ENCODE measurements around the gene SLC17A5.

The SLC17A5 gene

DNA sequence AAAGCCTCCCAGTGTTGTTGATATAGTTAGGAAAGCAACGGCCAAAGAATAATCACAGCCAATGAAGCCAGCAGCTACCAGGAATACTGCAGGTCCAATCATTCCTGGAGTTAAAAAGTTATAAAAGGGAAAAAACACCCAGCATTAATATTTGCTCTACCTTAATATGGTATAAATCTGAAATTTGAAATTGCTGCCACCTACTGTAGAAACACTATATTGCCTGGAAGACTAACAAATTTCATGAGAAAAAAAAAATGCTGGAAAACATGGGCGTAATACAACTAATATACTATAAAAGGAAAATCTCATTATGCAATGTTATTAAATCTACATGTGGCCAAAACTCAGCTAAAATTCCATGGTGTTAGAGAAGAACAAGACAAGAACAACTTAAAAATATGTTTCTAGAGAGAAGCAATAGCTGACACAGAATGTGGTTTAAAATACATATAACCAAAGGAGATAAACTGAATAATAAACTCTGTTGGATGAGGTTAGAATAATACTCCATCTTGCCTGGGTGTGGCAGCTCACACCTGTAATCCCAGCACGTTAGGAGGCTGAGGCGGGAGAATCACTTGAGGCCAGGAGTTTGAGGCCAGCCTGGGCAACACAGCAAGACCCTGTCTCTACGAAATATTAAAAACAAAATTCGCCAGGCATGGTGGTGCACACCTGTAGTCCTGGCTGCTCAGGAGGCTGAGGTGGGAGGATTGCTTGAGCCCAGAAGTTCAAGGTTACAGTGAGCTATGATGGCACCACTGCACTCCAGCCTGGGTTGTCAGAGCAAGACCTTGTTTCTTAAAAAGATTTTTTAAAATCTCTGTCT is 43.1 kb downstream of the SLC17A5 start:
- TF ChIP-seq GATA3 (IDR thresholded peaks at IDR 0.05; ENCODE audit: low read depth, low read length) (no peak), GATA2 (IDR thresholded peaks at IDR 0.05; ENCODE audit: low read depth, low read length) (no peak)

DNA sequence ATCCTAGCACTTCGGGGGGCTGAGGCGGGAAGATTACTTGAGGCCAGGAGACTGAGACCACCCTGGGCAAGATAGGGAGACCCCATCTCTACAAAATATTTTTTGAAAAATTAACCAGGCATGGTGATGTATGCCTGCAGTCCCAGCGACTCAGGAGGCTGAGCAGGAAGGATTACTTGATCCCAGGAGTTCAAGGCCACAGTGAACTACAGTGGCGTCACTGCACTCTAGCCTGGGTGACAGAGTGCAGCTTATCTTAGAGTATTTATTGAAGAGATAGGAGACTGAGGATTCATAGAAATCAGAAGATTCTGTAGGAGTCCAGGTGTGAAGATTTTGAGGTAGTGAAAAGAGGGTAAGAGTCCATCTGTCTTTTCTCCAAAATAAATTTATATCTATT is 45.0 kb downstream of the SLC17A5 start:
- TF ChIP-seq GATA3 (IDR thresholded peaks at IDR 0.05; ENCODE audit: low read depth, low read length) (no peak), GATA2 (IDR thresholded peaks at IDR 0.05; ENCODE audit: low read depth, low read length) (no peak)

- TF ChIP-seq GATA3 (IDR thresholded peaks at IDR 0.05; ENCODE audit: low read depth, low read length) (no peak), GATA2 (IDR thresholded peaks at IDR 0.05; ENCODE audit: low read depth, low read length) (no peak)
Observed at GRCh38 chr6:73606428-73606827, 47.4 kb downstream of the SLC17A5 start.

DNA sequence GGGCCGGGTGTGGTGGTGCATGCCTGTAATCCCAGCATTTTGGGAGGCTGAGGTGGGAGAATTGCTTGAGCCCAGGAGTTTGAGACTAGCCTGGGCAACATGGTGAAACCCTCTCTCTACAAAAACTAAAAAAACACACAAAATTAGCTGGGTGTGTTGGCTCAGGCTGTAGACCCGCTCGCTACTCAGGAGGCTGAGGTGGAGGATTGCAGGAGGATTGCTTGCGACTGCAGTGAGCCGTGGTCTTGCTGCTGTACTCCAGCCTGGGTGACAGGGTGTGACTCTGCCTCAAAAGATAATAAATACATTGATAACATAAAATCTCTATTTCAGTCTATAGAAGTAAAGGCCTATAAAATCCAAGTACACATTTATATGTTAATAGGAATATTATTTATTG is 49.3 kb downstream of the SLC17A5 start:
- TF ChIP-seq GATA2 (IDR thresholded peaks at IDR 0.05; ENCODE audit: low read depth, low read length) (no peak), GATA3 (IDR thresholded peaks at IDR 0.05; ENCODE audit: low read depth, low read length) (no peak)

DNA sequence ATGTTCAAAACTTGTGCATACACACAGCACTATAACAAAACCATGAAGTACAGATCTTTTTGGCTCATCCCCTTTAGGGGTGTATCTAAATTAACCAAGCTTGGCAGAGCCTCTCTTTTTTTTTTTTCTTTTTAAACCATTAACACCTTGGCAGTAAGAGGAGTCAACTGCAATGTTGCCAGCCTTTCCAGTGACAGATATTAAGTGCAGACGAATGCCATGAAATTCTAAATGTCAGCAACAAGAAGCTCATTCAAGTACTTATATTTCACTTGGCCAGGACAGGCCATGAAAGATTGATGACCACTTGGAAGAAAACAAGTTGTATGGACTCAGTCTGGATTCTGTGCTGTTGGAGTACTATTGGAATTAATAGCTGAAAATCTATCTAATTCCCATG is 49.8 kb downstream of the SLC17A5 start:
- no peak for TF ChIP-seq GATA2 (IDR thresholded peaks at IDR 0.05; ENCODE audit: low read depth, low read length)
- no peak for TF ChIP-seq GATA3 (IDR thresholded peaks at IDR 0.05; ENCODE audit: low read depth, low read length)

DNA sequence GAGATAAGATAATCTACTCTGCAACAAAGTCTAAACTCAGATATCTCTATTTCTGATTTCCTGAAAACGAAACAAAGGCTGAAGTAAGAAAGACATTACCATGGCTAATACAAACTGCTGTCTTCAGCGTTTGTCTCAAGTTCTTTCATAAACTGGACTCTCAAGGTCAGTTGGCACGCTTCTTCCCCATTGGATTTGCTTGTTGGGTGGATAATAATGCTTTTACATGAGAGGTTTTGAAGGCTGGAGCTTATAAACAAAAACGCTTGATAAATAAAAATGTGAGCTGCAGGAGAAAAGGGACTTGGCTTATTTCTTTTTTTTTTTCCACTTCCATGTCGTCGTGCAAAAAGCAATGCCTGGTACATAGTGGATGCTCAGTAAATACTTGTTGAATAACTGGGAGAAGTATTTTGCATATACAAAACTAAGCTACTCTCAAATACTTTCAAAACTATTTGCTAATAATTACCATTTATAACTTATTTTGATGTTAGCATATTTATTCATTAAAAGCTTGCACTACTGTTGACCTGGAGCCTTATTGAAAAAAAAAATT is 67.3 kb downstream of the SLC17A5 start:
- TF ChIP-seq GATA2 (IDR thresholded peaks at IDR 0.05; ENCODE audit: low read depth, low read length) (no peak), GATA3 (IDR thresholded peaks at IDR 0.05; ENCODE audit: low read depth, low read length) (no peak)

DNA sequence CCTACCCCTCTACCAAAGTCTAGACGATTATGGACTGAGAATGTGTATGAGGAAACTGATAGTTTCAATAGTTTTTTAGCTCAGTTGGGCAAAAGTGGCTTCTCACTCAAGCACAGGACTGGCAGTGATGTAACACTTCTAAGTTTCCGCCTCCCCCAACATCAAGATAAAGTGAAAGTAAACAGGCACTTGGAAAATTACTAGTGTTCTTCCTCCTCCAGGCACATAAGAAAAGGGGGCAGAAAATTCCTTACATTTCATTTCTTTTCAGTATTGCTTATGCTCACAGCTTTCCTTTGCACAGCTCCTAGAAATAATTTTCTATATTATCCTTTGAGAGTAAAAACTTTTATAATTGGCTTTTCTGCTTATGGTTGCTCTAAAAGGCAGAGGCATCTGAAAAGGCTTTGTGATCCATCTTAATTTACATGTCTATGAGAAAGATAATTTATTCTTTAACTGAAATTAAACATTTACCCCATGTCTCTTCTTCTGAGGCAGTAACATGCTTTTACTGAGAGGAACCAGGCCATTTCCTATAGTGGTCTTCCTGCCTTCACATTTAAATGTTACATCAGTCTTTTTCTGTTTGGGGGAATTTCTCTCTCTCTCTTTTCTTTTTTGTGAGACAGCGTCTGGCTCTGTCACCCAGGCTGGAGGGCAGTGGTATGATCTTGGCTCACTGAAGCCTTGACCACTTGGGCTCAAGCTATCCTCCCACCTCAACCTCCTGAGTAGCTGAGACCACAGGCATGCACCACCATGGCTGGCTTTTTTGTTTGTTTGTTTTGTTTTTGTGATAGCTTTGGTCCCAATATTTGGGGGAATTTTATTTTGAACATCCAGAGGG is 68.0 kb downstream of the SLC17A5 start:
- 0 out of 2 replicates have a peak, but pooled peaks have one; percentile 1 for TF ChIP-seq GATA2 (IDR thresholded peaks at IDR 0.05; ENCODE audit: low read depth, low read length)
- no peak for TF ChIP-seq GATA3 (IDR thresholded peaks at IDR 0.05; ENCODE audit: low read depth, low read length)

DNA sequence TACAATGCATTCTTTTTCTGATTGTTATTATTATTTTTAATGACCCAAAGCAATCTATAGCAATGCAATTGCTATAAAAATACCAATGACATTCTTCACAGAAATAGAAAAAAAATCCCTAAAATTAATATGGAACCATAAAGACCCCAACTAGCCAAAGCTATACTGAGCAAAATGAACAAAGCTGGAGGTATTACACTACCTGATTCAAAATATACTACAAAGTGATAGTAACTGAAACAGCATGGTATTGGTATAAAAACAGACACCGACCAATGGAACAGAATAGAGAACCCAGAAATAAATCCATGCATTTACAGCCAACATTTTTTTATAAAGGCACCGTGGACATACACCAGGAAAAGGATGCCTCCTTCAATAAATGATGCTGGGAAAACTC is 72.5 kb downstream of the SLC17A5 start:
- TF ChIP-seq GATA2 (IDR thresholded peaks at IDR 0.05; ENCODE audit: low read depth, low read length), result no peak
- TF ChIP-seq GATA3 (IDR thresholded peaks at IDR 0.05; ENCODE audit: low read depth, low read length), result no peak

DNA sequence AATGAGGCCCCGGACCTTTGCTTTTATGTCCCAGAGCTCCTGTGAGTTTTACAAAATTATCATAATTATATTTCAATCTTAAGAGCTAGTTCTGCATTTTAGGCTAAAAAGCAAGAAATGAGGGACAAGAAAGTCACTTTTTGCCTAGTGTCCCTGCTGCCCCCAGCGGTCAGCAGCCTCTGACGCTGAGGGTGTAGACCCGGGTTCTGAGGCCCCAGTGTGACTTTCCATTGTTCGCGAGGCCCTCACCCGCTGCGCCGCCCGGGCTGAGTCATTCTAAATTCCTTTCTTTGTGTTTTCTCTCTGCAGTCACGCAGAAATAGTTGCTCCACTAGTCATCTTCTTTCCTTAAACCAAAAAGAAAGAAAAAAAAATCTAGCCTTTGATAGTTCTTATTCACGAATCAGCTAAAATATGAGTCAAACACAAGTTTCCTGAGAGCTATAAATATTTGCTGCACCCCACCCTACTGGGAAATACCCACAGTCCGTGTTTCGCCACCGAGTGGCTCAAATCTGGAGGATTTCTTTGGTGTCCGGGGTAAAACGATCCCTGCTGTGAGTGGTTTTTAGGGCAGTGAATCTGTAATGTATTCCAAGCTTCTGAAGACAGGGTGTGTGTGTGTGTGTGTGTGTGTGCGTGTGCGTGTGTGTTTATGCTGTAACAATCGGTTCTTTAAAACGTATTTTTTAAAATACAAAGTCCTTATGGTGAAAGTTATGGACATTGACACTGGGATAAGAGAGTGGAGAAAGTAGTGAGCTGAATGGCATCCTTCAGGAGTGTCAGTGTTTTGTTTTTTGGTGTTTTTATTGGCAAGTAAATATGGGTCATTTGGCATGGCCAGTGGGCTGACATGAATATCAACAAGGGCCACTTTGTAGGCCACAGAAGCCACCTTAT is 73.3 kb downstream of the SLC17A5 start:
- TF ChIP-seq GATA2 (IDR thresholded peaks at IDR 0.05; ENCODE audit: low read depth, low read length), result no peak

DNA sequence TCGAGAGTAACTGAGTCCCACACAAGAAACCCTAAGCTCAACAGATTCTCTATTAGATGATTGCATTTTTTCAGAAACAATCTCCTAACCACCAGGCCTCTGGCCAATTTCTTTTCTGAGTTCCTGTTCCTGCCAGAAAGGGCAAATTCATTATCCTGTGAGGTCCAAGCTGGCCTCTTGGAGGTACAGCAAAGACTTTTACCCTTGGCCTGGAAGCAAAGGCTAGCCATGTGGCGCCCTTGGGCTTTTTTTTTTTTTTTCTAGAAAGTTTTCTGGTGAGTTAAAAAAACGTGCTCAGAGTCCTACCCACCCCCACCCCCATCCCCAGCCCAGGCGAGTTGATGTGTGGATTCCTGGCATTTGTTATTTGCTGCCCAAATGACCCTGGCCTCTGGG is 73.9 kb downstream of the SLC17A5 start:
- TF ChIP-seq GATA2 (IDR thresholded peaks at IDR 0.05; ENCODE audit: low read depth, low read length), result no peak
- TF ChIP-seq GATA3 (IDR thresholded peaks at IDR 0.05; ENCODE audit: low read depth, low read length), result no peak

- TF ChIP-seq GATA2 (IDR thresholded peaks at IDR 0.05; ENCODE audit: low read depth, low read length) (no peak), GATA3 (IDR thresholded peaks at IDR 0.05; ENCODE audit: low read depth, low read length) (no peak)
Observed at GRCh38 chr6:73579389-73579788, 74.4 kb downstream of the SLC17A5 start.

DNA sequence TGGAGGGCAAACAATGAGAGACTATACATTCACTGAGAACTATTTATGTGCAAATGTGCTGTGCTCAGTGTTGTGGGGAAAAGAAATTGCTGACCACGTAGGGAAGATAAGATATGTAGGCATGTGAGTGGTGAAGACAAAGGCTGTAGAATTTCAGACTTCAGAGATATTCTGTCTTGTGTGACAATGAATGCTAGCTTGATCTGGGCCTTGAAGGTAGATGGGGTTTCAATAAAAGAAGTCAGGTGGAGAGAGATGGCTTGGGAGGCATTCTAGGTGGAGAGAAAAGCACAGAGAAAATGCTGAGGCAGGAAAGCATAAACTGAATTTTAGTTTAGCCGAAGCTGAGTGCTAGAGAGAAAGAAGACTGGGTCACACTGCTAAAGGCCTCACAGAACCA is 76.1 kb downstream of the SLC17A5 start:
- no peak for TF ChIP-seq GATA3 (IDR thresholded peaks at IDR 0.05; ENCODE audit: low read depth, low read length)

DNA sequence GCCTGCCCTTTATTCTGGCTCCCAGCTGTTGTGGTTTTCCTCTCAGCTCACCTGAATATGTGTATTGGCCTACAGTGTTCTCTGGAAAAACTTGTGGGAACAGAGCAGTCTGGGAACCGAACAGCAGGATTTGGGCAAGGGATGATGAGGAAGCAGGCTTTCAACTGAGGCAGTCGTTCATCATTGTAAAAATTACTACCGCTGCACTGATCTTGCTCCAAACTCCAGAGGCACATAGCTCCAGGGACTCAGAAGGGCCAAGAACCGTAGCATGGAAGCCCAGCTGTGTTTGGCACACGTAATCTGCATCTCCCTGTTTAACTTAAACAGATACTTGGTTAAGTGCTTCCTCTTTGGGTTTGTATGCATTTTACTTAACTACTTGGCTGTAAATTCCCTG is 84.7 kb downstream of the SLC17A5 start:
- TF ChIP-seq GATA2 (IDR thresholded peaks at IDR 0.05; ENCODE audit: low read depth, low read length) (no peak), GATA3 (IDR thresholded peaks at IDR 0.05; ENCODE audit: low read depth, low read length) (no peak)

All from SH-SY5Y (cell line).